ENCODE measurements around the gene TMEM8B.

- TF ChIP-seq CTCF (IDR thresholded peaks at IDR 0.05; ENCODE audit: low read length) (peak; percentile 50), EZH2phosphoT487 (IDR thresholded peaks at IDR 0.05; ENCODE audit: low read length) (no peak), EZH2 (optimal IDR thresholded peaks at IDR 0.05; ENCODE audit: low read depth, low read length) (no peak)
Measured at GRCh38 chr9:35814106-35814840, 14.8 kb upstream of the TMEM8B start.
